Bronchial epithelial cell (primary cell): ENCODE results near the gene SYS1. TPM values are rescaled to one million over a fixed set of nuclear protein-coding genes. Genes with fewer than 3 reads are reported as not detected.

Experiments used
- DNase-seq: peaks from one replicate; pipeline ENCODE4 v3.0.0-alpha.2; 2010; ENCODE audit warnings: low read depth
- FAIRE-seq: peaks from 2 replicates; lab custom pipeline; 2011; peaks lifted over from hg19 to GRCh38; lab: Jason Lieb, UNC
- H3K27me3 ChIP-seq: 2 replicates; pipeline ENCODE4 v1.5.1; 2011; ENCODE audit warnings: low read length; ENCODE audit not compliant: control insufficient read depth, insufficient read depth
- H3K36me3 ChIP-seq: 2 replicates; pipeline ENCODE4 v1.5.1; 2011; ENCODE audit warnings: low read length; ENCODE audit not compliant: control insufficient read depth, insufficient read depth
- H3K4me3 ChIP-seq: 2 replicates; pipeline ENCODE4 v1.5.1; 2011; ENCODE audit warnings: mild to moderate bottlenecking, low read depth, low read length, control low read depth
- total RNA-seq: library from RNA; depleted of rRNA; stranded (reverse); fragments of >200 nt; gene quantifications from 2 replicates; pipeline ENCODE4 v1.2.1, GENCODE V29; 2014
- TF ChIP-seq, protein P1 (sequence below): IDR thresholded peaks from 2 replicates; pipeline ENCODE4 v1.5.1; 2011; ENCODE audit warnings: mild to moderate bottlenecking, moderate library complexity, low read length, control low read depth, inconsistent platforms; ENCODE audit not compliant: insufficient read depth, severe bottlenecking

SYS1 gene
- total RNA-seq, 1 donor from 2014 or later = 17.9 TPM

DNA sequence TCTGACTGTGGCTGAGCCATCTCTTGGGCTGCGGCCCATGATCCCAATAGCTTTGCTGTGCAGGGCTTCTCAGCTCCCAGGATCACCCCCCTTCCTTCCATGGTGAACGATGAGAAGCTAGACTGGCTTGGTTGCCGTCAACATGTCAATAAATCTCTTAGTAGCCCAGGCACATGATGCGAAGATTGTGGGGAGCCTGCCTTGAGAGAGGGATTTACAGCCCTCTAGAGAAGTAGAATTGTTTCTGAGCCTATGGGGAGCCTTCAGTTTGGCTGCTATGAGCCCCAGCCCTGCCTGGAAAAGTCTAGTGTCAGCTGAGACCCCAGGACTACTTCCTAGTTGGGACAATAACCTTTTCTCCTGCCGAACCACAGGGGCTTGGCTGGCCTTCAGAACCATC is 49.7 kb downstream of the SYS1 start:
- Histone ChIP-seq H3K36me3 (no peaks in the 10 kb centered on the region), H3K27me3 (no peaks in the 10 kb centered on the region), H3K4me3 (no peak overlapping the region)
- DNase-seq = no peak
- FAIRE-seq = no peak
- TF ChIP-seq, protein P1, sequence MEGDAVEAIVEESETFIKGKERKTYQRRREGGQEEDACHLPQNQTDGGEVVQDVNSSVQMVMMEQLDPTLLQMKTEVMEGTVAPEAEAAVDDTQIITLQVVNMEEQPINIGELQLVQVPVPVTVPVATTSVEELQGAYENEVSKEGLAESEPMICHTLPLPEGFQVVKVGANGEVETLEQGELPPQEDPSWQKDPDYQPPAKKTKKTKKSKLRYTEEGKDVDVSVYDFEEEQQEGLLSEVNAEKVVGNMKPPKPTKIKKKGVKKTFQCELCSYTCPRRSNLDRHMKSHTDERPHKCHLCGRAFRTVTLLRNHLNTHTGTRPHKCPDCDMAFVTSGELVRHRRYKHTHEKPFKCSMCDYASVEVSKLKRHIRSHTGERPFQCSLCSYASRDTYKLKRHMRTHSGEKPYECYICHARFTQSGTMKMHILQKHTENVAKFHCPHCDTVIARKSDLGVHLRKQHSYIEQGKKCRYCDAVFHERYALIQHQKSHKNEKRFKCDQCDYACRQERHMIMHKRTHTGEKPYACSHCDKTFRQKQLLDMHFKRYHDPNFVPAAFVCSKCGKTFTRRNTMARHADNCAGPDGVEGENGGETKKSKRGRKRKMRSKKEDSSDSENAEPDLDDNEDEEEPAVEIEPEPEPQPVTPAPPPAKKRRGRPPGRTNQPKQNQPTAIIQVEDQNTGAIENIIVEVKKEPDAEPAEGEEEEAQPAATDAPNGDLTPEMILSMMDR = no peak

DNA sequence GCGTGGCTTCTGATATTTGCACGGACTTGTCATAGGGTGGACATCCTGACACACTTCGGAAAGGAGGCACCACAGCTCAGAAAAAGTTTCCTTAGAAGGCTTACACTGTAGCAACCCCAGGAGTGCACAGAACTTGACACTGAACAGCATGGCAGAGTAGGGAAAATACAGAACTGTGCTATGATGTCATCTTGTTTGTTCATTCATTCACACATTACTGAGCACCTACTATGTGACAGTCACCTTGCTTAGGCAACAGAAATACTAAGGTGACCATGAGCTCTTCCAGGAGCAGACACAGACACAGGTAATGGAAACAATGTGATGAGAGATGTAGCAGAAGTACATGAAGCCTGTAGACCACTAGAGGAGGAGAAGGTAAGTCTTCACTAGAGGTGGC is 50.5 kb downstream of the SYS1 start:
- Histone ChIP-seq H3K36me3 (no peaks in the 10 kb centered on the region), H3K27me3 (no peaks in the 10 kb centered on the region), H3K4me3 (no peak overlapping the region)
- TF ChIP-seq, protein P1 = no peak
- FAIRE-seq (no peak), DNase-seq (no peak)

DNA sequence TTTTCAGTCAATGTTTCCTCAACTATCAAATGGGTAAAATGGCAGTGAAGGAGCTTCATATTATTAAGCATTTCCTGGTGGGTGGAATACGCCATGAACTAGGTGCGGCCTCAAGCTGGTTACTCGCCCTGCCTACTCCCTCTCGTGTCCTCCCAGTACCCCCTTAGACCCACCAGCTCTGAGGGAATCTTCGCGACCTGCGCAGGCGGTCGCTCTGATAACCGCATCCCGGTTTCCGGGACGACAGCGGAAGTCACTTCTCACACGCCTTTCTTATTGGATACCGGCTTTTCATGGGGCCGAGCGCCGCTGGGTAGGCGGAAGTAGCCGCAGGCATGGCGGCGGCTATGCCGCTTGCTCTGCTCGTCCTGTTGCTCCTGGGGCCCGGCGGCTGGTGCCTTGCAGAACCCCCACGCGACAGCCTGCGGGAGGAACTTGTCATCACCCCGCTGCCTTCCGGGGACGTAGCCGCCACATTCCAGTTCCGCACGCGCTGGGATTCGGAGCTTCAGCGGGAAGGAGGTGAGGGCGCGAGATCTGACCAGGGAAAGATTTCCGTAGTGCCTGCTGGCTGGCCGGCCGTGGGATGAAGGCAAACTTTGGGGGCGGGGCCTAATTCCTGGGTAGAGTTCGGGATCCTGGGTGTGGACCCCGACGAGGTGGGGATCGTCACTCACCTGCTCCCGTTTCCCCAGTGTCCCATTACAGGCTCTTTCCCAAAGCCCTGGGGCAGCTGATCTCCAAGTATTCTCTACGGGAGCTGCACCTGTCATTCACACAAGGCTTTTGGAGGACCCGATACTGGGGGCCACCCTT is 53.1 kb downstream of the SYS1 start, which contains the start of gene PIGT:
TSS of gene PIGT (plus strand) at position 320 of the 816 bp plus-strand sequence. CDS start at position 336, 16 bp downstream.
- TF ChIP-seq, protein P1 = no peak
- no peak for FAIRE-seq
- peak within 1 kb of the TSS; percentile 61 for H3K4me3 ChIP-seq
- peaks cover 12% of the 10 kb centered on the region for H3K36me3 ChIP-seq
- DNase-seq = peak; percentile 67
- no peaks in the 10 kb centered on the region for H3K27me3 ChIP-seq

DNA sequence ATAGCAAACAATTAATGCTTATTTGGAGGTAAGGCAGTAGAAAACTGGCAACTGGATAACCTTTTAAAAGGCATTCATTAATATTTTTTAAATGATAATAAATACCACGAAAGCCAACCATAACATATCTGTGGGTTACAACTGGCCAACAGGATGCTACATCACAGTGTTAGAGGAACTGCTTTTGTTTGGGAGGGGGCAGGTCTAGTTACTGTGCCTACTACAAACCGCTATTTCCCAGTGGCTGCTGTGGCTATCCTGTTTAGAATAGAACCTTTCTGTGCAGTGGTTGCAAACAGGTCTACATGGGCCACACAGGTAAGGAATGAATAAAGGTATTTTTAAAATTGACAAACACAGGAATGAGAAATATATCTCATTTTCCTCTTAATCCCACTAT is 54.0 kb downstream of the SYS1 start:
- TF ChIP-seq, protein P1 = no peak
- H3K4me3 ChIP-seq = no peak overlapping the region
- no peaks in the 10 kb centered on the region for H3K27me3 ChIP-seq
- peaks cover 18% of the 10 kb centered on the region for H3K36me3 ChIP-seq
- FAIRE-seq (no peak), DNase-seq (no peak)

Other genes starting within 250 kb of the SYS1 start
- 0.79 and 4.1 TPM in 2 replicates for gene WFDC5, start 248.0 kb upstream of the SYS1 start, total RNA-seq
- not detected in 2 replicates for gene WFDC12, start 238.7 kb upstream of the SYS1 start, total RNA-seq
- 15.5 and 110 TPM in 2 replicates for gene PI3, start 188.3 kb upstream of the SYS1 start, total RNA-seq
- gene SEMG1, start 156.1 kb upstream of the SYS1 start, total RNA-seq = not detected in 2 replicates
- not detected in 2 replicates for gene SEMG2, start 141.8 kb upstream of the SYS1 start, total RNA-seq
- gene SLPI, start 108.6 kb upstream of the SYS1 start, total RNA-seq = 854 and 2,253 TPM in 2 replicates
- not detected in 2 replicates for gene RBPJL, start 56.3 kb upstream of the SYS1 start, total RNA-seq
- 0.13 and 0.26 TPM in 2 replicates for gene MATN4, start 54.9 kb upstream of the SYS1 start, total RNA-seq
- gene SDC4, start 14.7 kb upstream of the SYS1 start, total RNA-seq = 211 and 272 TPM in 2 replicates
- 0.13 TPM in 1 of 2 replicates, not detected in the other for gene TP53TG5, start 15.2 kb downstream of the SYS1 start, total RNA-seq
- gene DBNDD2, start 45.1 kb downstream of the SYS1 start, total RNA-seq = 12.9 and 18.2 TPM in 2 replicates
- 14.7 and 20.1 TPM in 2 replicates for gene PIGT, start 53.0 kb downstream of the SYS1 start, total RNA-seq
- not detected in 2 replicates for gene WFDC2, start 106.6 kb downstream of the SYS1 start, total RNA-seq
- not detected in 2 replicates for gene SPINT3, start 152.5 kb downstream of the SYS1 start, total RNA-seq
- gene WFDC6, start 176.3 kb downstream of the SYS1 start, total RNA-seq = not detected in 2 replicates
- gene EPPIN, start 184.2 kb downstream of the SYS1 start, total RNA-seq = not detected in 2 replicates
- not detected in 2 replicates for gene WFDC8, start 216.1 kb downstream of the SYS1 start, total RNA-seq